HG02571 (cell line): ENCODE data around the gene CARD19.
"Not testable (repeated sequence)": the region's sequence is repeated elsewhere in the genome, so short reads cannot be mapped to it uniquely, and the experiment has no call there.

Experiments used
- ATAC-seq: cut with Tn5 transposase; IDR thresholded peaks from one replicate; pipeline ENCODE4 v1.9.1; 2021; ENCODE audit warnings: mild to moderate bottlenecking, moderate library complexity; ENCODE audit not compliant: unreplicated experiment

CARD19 gene

GRCh38 chr9:93099551-93100275 lies 3.7 kb downstream of the CARD19 start:
- no peak for ATAC-seq

- ATAC-seq: no peak
These were observed 4.2 kb downstream of the CARD19 start for GRCh38 chr9:93100276-93100636.

GRCh38 chr9:93101086-93101485 lies 5.1 kb downstream of the CARD19 start:
- not testable (repeated sequence) for ATAC-seq

GRCh38 chr9:93105620-93106019 lies 9.6 kb downstream of the CARD19 start:
- ATAC-seq: no peak

- no peak for ATAC-seq
These were observed 11.3 kb downstream of the CARD19 start for GRCh38 chr9:93107151-93107824.

- ATAC-seq: no peak
These were observed 11.8 kb downstream of the CARD19 start for GRCh38 chr9:93107825-93108161.

- ATAC-seq: no peak
These were observed 12.4 kb downstream of the CARD19 start for GRCh38 chr9:93108291-93109041.

GRCh38 chr9:93110311-93110855 lies 14.4 kb downstream of the CARD19 start:
- no peak for ATAC-seq

- ATAC-seq: no peak
These were observed 15.0 kb downstream of the CARD19 start for GRCh38 chr9:93111001-93111370.

GRCh38 chr9:93111371-93112115 lies 15.5 kb downstream of the CARD19 start:
- ATAC-seq: no peak

- ATAC-seq: no peak
These were observed 16.3 kb downstream of the CARD19 start for GRCh38 chr9:93112116-93112863.

- no peak for ATAC-seq
These were observed 16.9 kb downstream of the CARD19 start for GRCh38 chr9:93112864-93113389.

GRCh38 chr9:93114169-93114983 lies 18.4 kb downstream of the CARD19 start:
- no peak for ATAC-seq

- ATAC-seq: no peak
These were observed 18.9 kb downstream of the CARD19 start for GRCh38 chr9:93114984-93115335.

- no peak for ATAC-seq
These were observed 19.6 kb downstream of the CARD19 start for GRCh38 chr9:93115486-93116071.

- no peak for ATAC-seq
These were observed 20.3 kb downstream of the CARD19 start for GRCh38 chr9:93116072-93116961.

- not testable (repeated sequence) for ATAC-seq
These were observed 21.5 kb downstream of the CARD19 start for GRCh38 chr9:93117521-93117920.
